GM18870 (cell line): ENCODE data around the gene ECHS1.
"Not testable (repeated sequence)": the region's sequence is repeated elsewhere in the genome, so short reads cannot be mapped to it uniquely, and the experiment has no call there.

Source experiments
- ATAC-seq: cut with Tn5 transposase; IDR thresholded peaks from one replicate; pipeline ENCODE4 v1.9.1; 2021; ENCODE audit warnings: moderate library complexity; ENCODE audit not compliant: unreplicated experiment

ECHS1 gene

DNA sequence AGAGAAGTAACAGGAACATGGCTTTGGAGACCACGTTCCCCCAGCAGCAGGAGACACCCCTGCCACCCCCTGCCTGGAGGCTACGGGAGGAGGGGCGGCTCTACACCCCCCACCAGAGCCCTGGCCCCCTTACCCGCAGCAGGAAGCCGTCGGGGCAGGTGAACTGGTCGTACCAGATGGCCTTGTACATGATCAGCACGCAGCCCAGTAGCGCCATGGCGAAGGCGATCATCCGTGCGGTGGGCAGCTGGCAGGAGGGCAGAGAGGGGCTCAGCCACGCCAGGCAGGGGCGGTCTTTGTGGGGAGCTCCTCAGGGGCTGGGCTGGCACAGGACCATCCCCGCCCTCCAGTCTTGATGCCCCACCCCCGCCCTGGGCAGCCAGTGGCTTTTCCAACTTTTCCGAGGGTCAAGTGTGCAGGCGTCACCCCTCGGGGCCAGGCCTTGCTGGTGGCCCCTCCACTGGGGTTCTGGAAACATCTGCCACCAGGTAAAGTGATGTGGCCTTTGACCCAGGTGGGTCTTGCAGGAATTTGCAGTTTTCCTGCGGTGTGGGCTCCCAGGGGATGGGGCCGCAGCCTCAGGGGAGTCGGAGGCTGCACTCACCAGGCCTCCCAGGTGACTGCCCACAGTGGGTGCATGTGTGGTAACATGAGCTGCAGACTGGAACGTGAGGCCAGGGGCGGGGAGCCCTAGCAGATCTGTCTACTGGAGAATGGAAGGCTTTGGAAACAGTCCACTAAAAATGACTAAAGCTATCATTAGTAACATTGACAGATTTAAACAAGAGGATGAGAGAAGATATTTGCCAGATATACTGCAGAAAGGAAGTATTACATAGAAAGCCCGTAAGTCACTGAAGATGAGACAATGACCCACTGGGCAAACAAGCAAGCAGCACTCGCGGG lies 46.2 kb downstream of the ECHS1 start:
- no peak for ATAC-seq

DNA sequence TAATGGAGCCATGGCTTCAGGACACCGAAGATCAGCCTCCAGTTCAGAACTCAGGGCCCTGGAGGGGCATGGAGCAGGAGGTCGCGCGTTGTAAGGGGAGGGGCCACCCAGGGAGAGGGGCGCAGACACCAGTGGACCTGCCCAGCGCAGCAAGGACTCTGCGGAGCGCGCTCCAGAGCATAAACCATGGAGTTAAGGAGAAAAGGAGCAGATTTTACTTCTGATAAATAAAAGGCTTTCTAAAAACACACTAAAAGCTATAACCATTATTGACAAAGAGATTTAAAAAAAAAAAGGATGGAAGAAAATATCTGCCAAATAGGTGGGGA lies 47.0 kb downstream of the ECHS1 start:
- ATAC-seq: no peak

DNA sequence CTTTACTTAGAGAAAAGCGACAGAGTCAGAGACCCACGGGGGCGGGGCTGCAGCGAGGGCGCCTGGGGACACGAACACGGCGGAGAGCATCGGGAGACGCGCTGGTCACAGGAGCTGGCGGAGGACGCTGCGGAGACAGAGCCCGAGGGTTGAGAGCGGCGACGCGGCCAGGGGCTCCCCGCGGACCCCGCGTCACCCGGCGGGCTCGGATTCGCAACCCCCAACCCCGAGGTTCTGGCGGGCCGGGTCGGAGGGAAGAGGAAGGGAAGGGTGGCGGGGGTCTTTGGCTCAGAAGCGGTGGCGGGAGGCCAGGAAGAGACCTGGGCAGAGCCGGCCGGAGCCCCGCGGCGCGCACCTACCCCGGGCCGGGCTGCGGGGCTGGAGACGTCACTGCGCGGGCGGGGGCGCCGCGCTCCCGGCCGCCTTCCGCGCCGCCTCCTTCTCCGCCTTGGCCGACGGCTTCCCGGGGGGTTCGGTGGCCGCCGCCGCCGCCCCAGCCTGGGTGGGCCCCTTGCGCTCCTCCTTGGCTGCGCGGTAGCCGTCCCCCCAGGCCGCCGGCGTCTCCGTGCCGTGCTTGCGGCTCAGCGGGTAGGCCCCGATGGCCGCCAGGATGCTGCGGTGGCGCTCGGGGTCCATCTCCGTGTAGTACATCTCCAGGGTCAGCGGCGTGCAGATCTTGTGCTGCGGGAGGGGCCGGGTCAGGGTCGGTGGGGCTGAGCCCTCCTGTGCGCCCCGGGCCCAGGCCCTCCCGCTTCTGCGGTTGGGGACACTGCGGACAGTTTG lies 47.5 kb downstream of the ECHS1 start:
- ATAC-seq: no peak

DNA sequence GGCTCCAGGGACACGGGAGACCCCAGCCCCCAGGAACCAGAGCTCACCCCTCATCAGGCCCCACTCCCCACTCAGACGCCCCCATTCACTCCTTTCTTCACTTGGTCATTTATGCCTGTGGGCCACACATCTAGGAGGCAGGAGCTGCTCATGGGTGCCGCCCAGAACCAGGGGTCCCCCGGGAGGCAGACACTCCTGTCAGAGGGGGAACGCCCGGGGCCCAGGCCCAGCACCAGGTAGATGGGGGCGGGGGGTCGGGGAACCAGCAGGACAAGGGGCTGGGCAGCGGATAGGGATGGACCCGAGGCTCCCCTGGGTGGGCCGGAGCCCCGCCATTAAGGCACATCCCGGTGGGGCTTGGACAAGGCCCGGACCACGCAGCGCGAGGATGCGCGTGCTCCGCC lies 48.3 kb downstream of the ECHS1 start:
- ATAC-seq: no peak

DNA sequence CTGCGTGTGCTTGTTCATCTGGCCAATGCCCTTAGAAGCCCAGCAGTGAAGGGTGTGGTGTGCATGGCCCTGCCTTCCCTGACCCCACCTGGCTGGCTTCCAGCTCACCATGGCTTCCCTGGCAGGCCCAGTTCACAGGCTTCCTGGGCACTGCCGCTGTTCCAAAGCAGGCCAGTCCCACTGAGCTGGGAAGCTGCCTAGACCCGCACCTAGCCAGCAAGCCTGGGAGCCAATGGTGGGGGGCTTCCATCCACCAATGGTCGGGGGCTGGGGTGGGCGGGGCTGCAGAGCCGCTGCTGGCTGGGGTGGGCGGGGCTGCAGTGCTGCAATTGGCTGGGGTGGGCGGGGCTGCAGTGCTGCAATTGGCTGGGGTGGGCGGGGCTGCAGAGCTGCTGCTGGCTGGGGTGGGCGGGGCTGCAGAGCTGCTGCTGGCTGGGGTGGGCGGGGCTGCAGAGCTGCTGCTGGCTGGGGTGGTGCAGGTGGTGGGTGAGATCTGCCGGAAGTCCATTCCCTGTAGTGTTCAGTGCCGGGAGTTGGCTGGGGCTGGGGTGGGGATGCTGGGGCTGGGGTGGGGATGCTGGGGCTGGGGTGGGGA lies 48.9 kb downstream of the ECHS1 start:
- ATAC-seq: no peak

DNA sequence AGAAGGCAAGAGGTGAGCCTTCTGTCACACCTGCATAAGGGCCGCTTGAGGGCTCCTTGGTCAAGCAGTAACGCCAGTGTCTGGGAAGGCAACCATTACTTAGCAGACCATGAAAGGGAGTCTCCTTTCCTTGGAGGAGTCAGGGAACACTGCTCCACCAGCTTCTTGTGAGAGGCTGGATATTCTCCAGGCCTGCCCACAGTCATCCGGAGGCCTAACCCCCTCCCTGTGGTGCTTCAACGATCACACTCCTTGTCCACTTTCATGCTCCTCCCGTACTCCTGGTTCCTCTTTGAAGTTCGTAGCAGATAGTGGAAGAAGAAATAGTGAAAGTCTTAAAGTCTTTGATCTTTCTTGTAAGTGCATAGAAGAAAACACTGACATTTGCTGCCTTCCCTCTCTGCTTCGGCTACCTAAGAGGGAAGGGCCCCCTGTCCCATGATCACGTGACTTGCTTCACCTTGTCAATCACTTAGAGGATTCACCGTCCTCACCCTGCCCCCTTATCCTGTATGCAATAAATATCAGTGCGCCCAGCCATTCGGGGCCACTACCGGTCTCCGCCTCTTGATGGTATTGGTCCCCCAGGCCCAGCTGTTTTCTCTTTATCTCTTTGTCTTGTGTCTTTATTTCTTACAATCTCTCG lies 51.0 kb downstream of the ECHS1 start:
- not testable (repeated sequence) for ATAC-seq

DNA sequence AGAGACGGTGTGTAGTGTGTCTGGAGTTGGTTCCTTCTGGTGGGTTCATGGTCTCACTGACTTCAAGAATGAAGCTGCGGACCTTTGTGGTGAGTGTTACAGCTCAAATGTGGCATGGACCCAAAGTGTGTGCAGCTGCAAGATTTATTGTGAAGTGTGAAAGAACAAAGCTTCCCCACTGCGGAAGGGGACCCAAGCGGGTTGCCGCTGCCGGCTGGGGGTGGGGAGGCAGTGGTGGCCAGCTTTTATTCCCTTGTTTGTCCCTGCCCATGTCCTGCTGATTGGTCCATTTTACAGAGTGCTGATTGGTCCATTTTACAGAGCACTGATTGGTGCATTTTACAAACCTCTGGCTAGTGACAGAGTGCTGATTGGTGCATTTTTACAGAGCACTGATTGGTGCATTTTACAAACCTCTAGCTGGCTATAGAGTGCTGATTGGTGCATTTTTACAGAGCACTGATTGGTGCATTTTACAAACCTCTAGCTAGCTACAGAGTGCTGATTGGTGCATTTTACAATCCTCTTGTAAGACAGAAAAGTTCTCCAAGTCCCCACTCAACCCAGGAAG lies 52.2 kb downstream of the ECHS1 start:
- ATAC-seq: not testable (repeated sequence)

DNA sequence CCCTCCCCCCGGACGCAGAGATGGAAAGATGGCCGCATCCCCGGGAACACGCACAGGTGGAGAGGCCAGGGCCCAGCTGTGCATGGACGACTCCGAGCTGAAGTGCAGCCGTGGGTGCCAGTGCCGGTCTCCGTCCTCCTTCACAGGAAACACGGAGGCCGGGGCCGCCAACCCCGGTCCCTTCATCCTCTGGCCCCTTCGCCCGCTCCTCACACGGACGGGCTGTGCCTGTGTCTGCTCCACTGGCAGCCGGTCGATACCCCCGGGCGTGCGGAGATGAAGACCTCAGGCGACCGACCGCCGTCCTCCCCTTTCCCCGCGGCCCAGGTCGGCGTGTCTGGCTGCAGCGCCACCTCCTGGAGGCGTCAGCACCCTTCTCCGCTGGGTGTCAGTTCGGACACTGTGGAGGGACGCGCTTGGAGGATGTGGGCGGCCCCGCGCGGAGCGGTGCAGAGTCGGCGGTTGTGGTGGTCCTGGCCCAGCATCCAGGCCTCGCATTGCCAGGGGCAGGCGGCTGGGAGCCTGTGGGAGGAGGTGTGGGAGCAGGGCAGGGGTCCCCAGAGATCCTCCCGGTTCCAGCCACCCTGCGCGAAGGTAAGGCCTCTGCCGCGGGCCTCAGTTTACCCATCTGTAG lies 54.5 kb downstream of the ECHS1 start:
- no peak for ATAC-seq

DNA sequence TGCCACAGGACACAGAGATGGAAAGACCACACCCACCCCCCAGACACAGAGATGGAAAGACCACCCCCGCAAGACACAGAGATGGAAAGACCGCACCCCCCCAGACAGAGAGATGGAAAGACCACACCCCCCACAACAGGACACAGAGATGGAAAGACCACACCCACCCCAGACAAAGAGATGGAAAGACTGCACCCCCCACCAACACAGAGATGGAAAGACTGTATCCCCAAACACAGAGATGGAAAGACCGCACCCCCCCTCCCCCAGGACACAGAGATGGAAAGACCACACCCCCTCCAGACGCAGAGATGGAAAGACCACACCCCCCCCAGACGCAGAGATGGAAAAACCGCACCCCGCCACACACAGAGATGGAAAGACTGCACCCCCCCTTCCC lies 56.4 kb downstream of the ECHS1 start:
- ATAC-seq: no peak

DNA sequence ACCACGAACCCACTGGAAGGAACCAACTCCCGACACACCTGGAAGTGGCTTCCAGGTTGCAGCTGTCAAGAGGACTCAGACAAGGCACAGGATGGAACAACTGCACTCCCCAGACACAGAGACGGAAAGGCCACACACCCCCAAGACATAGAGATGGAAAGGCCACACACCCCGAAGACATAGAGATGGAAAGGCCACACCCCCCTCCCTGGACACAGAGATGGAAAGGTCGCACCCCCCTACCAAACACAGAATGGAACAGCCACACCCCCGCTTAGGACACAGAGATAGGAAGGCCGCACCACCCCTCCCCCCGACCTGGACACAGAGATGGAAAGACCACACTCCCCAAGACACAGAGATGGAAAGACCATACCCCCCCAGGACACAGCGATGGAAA lies 56.9 kb downstream of the ECHS1 start:
- no peak for ATAC-seq

DNA sequence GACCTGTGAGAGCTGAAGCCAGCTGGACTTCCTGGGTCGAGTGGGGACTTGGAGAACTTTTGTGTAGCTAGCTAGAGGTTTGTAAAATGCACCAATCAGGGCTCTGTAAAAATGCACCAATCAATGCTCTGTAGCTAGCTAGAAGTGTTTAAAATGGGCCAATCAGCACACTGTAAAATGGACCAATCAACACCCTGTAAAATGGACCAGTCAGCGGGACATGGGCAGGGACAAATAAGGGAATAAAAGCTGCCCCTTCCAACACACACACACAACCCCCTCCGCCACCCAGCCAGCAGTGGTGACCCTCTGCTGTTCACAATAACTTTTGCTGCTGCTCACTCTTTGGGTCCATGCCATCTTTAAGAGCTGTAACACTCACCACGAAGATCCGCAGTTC lies 57.3 kb downstream of the ECHS1 start:
- no peak for ATAC-seq

DNA sequence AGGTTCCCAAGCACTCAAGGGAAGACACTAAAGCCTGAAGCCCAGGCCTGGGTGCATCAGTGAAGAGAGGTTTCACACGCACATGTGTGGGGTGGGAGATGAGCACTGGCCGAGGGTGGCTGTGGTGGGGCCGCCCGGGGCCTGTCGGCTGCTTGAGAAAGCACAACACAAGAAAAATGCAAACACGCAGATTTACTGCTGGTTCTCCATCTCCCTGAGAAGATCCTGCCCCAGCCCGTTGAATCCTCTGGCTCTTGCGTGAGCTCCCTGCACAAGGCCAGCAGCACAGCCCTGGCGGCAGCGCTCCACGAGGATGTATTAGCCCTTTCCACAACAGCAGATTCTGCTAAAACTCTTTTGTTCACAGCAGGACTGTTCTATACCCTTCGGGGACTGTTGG lies 58.2 kb downstream of the ECHS1 start:
- no peak for ATAC-seq

DNA sequence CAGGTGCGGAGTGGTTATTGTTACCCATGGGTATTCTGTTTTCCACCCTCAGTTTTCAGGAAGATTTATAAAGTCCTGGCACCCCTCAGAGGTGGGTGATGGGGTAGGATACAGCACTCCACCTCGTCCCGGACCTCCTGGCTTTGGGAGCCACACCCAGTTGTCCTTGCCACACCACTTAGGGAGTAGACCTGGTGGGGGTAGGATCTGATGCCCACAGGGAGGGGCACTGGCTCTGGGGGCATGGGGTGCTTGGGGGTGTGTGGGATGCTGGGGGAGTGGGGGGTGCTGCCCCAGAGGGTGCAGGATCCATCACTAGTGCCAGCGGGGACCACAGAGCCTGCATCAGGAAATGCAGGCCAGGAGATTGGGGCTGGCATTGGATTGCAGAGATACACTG lies 60.0 kb downstream of the ECHS1 start:
- no peak for ATAC-seq

DNA sequence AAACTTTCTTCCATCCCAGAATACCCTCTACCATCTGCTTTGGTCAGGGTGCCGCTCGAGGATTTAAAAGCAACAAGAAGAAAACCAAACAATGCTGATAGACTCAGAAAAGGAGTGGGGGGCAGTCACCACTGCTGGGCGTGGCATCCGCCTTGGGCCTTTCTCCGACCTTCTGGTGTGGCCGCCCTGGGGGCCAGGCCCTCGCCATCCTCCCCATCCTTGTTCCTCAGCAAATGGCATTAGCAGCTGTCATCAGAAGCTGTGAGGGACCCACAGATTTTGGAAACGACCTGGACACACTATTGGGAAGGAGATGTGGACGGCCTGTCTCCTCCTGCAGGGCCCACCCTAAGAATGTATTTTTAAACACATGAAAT lies 60.4 kb downstream of the ECHS1 start:
- no peak for ATAC-seq
